DOHH2 (cell line): ENCODE data around the gene SUPT20HL1.

Experiments used
- H3F3A ChIP-seq: fragments of 200-600 bp; sonication (generic), shearing (Covaris generic); 2 replicates; pipeline ENCODE4 v1.6.0; 2016; ENCODE audit warnings: antibody characterized with exemption, mild to moderate bottlenecking; ENCODE audit not compliant: control insufficient read depth, insufficient read depth
- H3K27ac ChIP-seq: fragments of 200-600 bp; sonication (generic); 2 replicates; pipeline ENCODE4 v1.5.1; 2014; ENCODE audit warnings: low read depth, mild to moderate bottlenecking, low read length, moderate library complexity
- H3K27me3 ChIP-seq: fragments of 200-600 bp; sonication (generic); 2 replicates; pipeline ENCODE4 v1.6.1; 2014; ENCODE audit warnings: mild to moderate bottlenecking, low read length, mixed read lengths; ENCODE audit not compliant: control insufficient read depth
- H3K36me3 ChIP-seq: fragments of 200-600 bp; sonication (generic); 2 replicates; pipeline ENCODE4 v1.6.1; 2014; ENCODE audit warnings: mild to moderate bottlenecking, low read length, moderate library complexity, mixed read lengths; ENCODE audit not compliant: control insufficient read depth
- H3K4me1 ChIP-seq: fragments of 200-600 bp; sonication (generic); 2 replicates; pipeline ENCODE4 v1.6.1; 2014; ENCODE audit warnings: mild to moderate bottlenecking, low read length, mixed read lengths; ENCODE audit not compliant: control insufficient read depth
- H3K4me2 ChIP-seq: fragments of 200-600 bp; sonication (generic); 2 replicates; pipeline ENCODE4 v1.6.0; 2014; ENCODE audit warnings: mild to moderate bottlenecking, low read length, moderate library complexity
- H3K4me3 ChIP-seq: fragments of 200-600 bp; sonication (generic); 2 replicates; pipeline ENCODE4 v1.5.1; 2014; ENCODE audit warnings: mild to moderate bottlenecking, low read length, mixed read lengths
- H3K79me2 ChIP-seq: fragments of 200-600 bp; sonication (generic); 2 replicates; pipeline ENCODE4 v1.6.1; 2014; ENCODE audit warnings: mild to moderate bottlenecking, low read length, mixed read lengths; ENCODE audit not compliant: control insufficient read depth
- H3K9me2 ChIP-seq: fragments of 200-600 bp; sonication (generic); replicated peaks from 2 replicates; pipeline ENCODE4 v1.6.1; 2014; ENCODE audit warnings: mild to moderate bottlenecking, low read length, mixed read lengths; ENCODE audit not compliant: control insufficient read depth
- H3K9me3 ChIP-seq: fragments of 200-600 bp; sonication (generic); 2 replicates; pipeline ENCODE4 v1.6.1; 2014; ENCODE audit warnings: antibody characterized with exemption, low read length, mixed read lengths; ENCODE audit not compliant: control insufficient read depth, insufficient read depth
- H4K20me1 ChIP-seq: fragments of 200-600 bp; sonication (generic); 2 replicates; pipeline ENCODE4 v1.6.0; 2014; ENCODE audit warnings: low read depth, mild to moderate bottlenecking, antibody characterized with exemption, low read length, moderate library complexity; ENCODE audit not compliant: control insufficient read depth, insufficient read depth
- EZH2phosphoT487 ChIP-seq: fragments of 200-600 bp; sonication (generic); IDR thresholded peaks from 2 replicates; pipeline ENCODE4 v1.6.1; 2017; ENCODE audit warnings: borderline replicate concordance, mild to moderate bottlenecking, antibody characterized with exemption, low read length, moderate library complexity, mixed read lengths
- TF ChIP-seq, protein P1 (sequence below): fragments of 200-600 bp; sonication (generic); IDR thresholded peaks from one replicate; pipeline ENCODE4 v1.5.1; 2014; ENCODE audit warnings: antibody characterized with exemption, mild to moderate bottlenecking, low read depth, low read length; ENCODE audit not compliant: poor library complexity, severe bottlenecking

The SUPT20HL1 gene

DNA sequence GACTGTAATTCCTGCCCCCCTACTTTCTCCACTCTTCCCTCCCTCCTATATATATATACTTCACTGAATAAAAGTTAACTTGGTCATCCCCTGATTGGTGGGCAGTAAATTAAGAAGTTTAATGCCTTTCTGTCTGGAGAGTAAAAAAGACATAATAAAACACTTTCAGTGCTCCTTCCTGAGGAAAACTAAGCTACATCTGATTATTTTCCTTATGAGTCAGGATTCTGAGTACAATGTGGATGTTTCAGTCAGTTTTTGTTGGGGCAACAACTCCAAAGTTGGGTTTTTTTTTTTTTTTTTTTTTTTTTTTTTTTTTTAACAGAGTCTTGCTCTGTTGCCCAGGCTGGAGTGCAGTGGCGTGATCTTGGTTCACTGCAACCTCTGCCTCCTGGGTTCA is 24.6 kb upstream of the SUPT20HL1 start:
- no peak overlapping the region for H3K4me2 ChIP-seq
- TF ChIP-seq, protein P1, sequence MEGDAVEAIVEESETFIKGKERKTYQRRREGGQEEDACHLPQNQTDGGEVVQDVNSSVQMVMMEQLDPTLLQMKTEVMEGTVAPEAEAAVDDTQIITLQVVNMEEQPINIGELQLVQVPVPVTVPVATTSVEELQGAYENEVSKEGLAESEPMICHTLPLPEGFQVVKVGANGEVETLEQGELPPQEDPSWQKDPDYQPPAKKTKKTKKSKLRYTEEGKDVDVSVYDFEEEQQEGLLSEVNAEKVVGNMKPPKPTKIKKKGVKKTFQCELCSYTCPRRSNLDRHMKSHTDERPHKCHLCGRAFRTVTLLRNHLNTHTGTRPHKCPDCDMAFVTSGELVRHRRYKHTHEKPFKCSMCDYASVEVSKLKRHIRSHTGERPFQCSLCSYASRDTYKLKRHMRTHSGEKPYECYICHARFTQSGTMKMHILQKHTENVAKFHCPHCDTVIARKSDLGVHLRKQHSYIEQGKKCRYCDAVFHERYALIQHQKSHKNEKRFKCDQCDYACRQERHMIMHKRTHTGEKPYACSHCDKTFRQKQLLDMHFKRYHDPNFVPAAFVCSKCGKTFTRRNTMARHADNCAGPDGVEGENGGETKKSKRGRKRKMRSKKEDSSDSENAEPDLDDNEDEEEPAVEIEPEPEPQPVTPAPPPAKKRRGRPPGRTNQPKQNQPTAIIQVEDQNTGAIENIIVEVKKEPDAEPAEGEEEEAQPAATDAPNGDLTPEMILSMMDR = no peak
- no peak for TF ChIP-seq EZH2phosphoT487
- H3K4me3 ChIP-seq = no peak overlapping the region
- no peaks in the 10 kb centered on the region for H3K79me2 ChIP-seq
- H3K36me3 ChIP-seq = no peaks in the 10 kb centered on the region
- H3K4me1 ChIP-seq = no peaks in the 10 kb centered on the region
- H3K9me3 ChIP-seq = no peaks in the 10 kb centered on the region
- H3K27me3 ChIP-seq = no peaks in the 10 kb centered on the region
- H3F3A ChIP-seq = no peaks in the 10 kb centered on the region
- no peaks in the 10 kb centered on the region for H4K20me1 ChIP-seq
- no peaks in the 10 kb centered on the region for H3K9me2 ChIP-seq
- no peak overlapping the region for H3K27ac ChIP-seq

DNA sequence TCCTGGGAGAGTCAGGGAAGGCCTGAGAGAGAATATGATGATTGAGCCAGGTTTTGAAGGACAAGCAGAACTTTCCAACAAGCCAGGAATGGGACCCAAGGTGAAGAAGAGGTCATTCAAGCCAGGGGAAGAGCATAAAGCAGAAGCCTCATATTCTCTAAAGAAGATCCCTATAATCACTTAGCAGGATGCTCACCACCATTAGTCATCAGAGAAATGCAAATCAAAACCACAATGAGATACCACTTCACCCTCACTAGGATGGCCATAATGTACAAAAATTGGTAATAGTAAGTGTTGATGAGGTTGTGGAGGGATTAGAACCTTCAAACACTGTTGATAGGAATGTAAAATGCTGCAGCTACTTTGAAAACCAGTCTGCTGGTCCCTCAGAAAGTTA is 20.5 kb upstream of the SUPT20HL1 start:
- H3K4me1 ChIP-seq = peaks cover 5% of the 10 kb centered on the region; the same call in 1 of the 2 replicates
- no peaks in the 10 kb centered on the region for H3K9me3 ChIP-seq
- TF ChIP-seq, protein P1 = no peak
- no peak for TF ChIP-seq EZH2phosphoT487
- no peaks in the 10 kb centered on the region for H3K36me3 ChIP-seq
- no peak overlapping the region for H3K27ac ChIP-seq
- peaks cover 4% of the 10 kb centered on the region; the same call in 1 of the 2 replicates for H3K27me3 ChIP-seq
- H3K9me2 ChIP-seq = no peaks in the 10 kb centered on the region
- no peak overlapping the region for H3K4me3 ChIP-seq
- no peaks in the 10 kb centered on the region for H4K20me1 ChIP-seq
- H3K4me2 ChIP-seq = no peak overlapping the region
- H3K79me2 ChIP-seq = no peaks in the 10 kb centered on the region
- no peaks in the 10 kb centered on the region for H3F3A ChIP-seq

- Histone ChIP-seq H3K36me3 (no peaks in the 10 kb centered on the region), H3K27me3 (peaks cover 4% of the 10 kb centered on the region; the same call in 1 of the 2 replicates), H3K4me1 (peaks cover 5% of the 10 kb centered on the region; the same call in 1 of the 2 replicates), H3F3A (no peaks in the 10 kb centered on the region), H3K27ac (no peak overlapping the region), H3K9me3 (no peaks in the 10 kb centered on the region), H3K4me3 (no peak overlapping the region), H4K20me1 (no peaks in the 10 kb centered on the region), H3K79me2 (no peaks in the 10 kb centered on the region), H3K4me2 (no peak overlapping the region), H3K9me2 (no peaks in the 10 kb centered on the region)
- TF ChIP-seq EZH2phosphoT487 = no peak
- TF ChIP-seq, protein P1 = no peak
These were observed 19.9 kb upstream of the SUPT20HL1 start for GRCh38 chrX:24340501-24340900.
